Measurements from ENCODE around the gene GGA1. TPM values are rescaled to one million over a fixed set of nuclear protein-coding genes. Genes with fewer than 3 reads are reported as not detected.

The GGA1 gene
- 10 to 100 TPM; 37.8 to 46.5 (median 39.1) TPM for total RNA-seq

- peak; percentile 95 for ATAC-seq
- peak within 1 kb of the TSS; percentile 63 to 93 for H3K4me3 ChIP-seq
- peaks cover 0 to 55% (median 21%) of the 10 kb centered on the region in 3 donors for H3K4me1 ChIP-seq
- peak; percentile 5 to 50 for TF ChIP-seq POLR2A (IDR thresholded peaks at IDR 0.05)
- peak in 2 of 4 experiments; percentile 6 to 16 for TF ChIP-seq CTCF (IDR thresholded peaks at IDR 0.05)
- peak; percentile 54 for TF ChIP-seq POLR2AphosphoS5 (IDR thresholded peaks at IDR 0.05)
- no peak for TF ChIP-seq EP300 (IDR thresholded peaks at IDR 0.05)
- peak within 1 kb of the TSS; percentile 73 to 99 (median 96) for H3K27ac ChIP-seq
- no peaks in the 10 kb centered on the region for H3K9me3 ChIP-seq
- WGBS, 2 donors (ENCODE audit: low coverage in 1 of 2), result no CpG with 5 or more reads among the region's 82 CpGs
- H3K27me3 ChIP-seq, result peaks cover 29% of the 10 kb centered on the region
- H3K36me3 ChIP-seq, result no peaks in the 10 kb centered on the region
Observed at GRCh38 chr22:37608477-37609239, at the start of gene GGA1. Gene GGA1, plus strand, starts transcription at chr22:37608834. Its CDS starts 27 bp downstream, at chr22:37608861.

DNA sequence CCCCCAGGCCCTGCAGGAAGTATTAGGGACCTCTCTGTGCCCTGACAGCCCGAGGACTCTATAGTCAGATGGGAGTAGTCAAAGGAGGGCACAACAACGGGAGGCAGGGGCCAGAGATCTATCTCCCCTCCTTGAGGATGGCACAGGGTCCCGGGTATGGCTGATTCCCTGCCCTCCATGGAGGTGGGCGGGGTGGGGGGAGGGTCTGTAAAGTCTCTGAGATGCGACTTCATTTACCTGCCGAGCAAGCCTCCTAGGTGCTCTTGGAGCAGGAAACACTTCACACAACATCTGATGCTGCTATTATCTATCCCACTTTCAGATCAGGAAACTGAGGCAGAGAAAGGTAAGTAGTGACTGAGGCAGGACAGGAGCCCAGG lies 49.1 kb upstream of the GGA1 start:
- H3K4me3 ChIP-seq, result peak overlapping the region; percentile 23 to 73
- no peaks in the 10 kb centered on the region for H3K36me3 ChIP-seq
- peaks cover 0 to 51% (median 27%) of the 10 kb centered on the region in 3 donors for H3K4me1 ChIP-seq
- H3K27me3 ChIP-seq, result peaks cover 31% of the 10 kb centered on the region
- no peak for ATAC-seq
- H3K9me3 ChIP-seq, result no peaks in the 10 kb centered on the region
- TF ChIP-seq POLR2A (IDR thresholded peaks at IDR 0.05) (no peak), CTCF (IDR thresholded peaks at IDR 0.05) (no peak), POLR2AphosphoS5 (IDR thresholded peaks at IDR 0.05) (no peak), EP300 (IDR thresholded peaks at IDR 0.05) (no peak)
- H3K27ac ChIP-seq, result peak overlapping the region; percentile 62 to 99 (median 92)
- 77% methylated on average over 3 of the region's 6 CpGs; no CpG with 5 or more reads in 1 of the 2 donors for WGBS, 2 donors (ENCODE audit: low coverage in 1 of 2)

DNA sequence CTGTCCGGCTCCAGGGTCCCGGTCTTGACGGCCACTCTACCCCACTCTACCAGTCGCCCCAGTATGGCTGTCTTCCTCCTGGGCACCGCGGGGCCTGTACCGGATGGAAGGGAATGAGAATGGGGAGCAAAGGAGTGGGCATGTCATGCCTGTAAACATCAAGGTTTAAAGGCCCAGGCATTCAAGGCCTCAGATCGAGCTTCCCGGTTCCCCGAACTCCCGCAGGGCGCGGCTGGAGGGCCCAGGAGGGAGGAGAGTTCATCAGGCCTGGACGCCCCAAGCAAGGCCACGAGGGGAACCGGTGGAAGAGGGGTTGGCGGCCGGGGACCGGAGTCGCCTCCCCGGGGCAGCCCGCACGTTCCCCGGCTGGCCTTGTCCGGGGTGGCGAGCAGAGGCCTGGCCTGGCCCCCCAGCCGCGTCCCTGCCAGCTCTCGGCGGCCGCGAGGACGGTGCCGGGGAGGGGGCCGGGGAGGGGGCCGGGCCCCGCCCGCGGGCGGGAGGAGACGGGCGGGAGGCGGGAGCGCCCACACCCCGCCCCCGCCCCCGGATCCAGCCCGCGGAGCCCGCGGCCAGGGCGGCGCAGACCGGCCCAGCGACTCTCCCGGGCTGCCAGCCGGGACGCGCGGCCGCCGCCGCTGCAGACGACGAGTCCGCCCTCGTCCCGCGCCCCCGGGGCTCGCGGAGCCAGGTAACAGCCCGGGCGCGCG lies 48.6 kb upstream of the GGA1 start, which contains the start of gene CDC42EP1:
Gene CDC42EP1, plus strand, starts transcription at position 580 of the 707 bp plus-strand sequence. CDS start 5,870 bp downstream, outside the sequence.
- Histone ChIP-seq H3K27ac (peak within 1 kb of the TSS; percentile 78 to 99 (median 92)), H3K4me3 (peak within 1 kb of the TSS; percentile 64 to 73), H3K4me1 (peaks cover 0 to 57% (median 31%) of the 10 kb centered on the region in 3 donors), H3K36me3 (no peaks in the 10 kb centered on the region), H3K27me3 (peaks cover 31% of the 10 kb centered on the region), H3K9me3 (no peaks in the 10 kb centered on the region)
- TF ChIP-seq CTCF (IDR thresholded peaks at IDR 0.05), result no peak
- peak; percentile 48 to 78 for TF ChIP-seq POLR2A (IDR thresholded peaks at IDR 0.05)
- no peak for TF ChIP-seq EP300 (IDR thresholded peaks at IDR 0.05)
- peak; percentile 44 for TF ChIP-seq POLR2AphosphoS5 (IDR thresholded peaks at IDR 0.05)
- 23 to 24% methylated on average over 4 to 5 of the region's 76 CpGs for WGBS, 2 donors (ENCODE audit: low coverage in 1 of 2)
- peak; percentile 68 for ATAC-seq

DNA sequence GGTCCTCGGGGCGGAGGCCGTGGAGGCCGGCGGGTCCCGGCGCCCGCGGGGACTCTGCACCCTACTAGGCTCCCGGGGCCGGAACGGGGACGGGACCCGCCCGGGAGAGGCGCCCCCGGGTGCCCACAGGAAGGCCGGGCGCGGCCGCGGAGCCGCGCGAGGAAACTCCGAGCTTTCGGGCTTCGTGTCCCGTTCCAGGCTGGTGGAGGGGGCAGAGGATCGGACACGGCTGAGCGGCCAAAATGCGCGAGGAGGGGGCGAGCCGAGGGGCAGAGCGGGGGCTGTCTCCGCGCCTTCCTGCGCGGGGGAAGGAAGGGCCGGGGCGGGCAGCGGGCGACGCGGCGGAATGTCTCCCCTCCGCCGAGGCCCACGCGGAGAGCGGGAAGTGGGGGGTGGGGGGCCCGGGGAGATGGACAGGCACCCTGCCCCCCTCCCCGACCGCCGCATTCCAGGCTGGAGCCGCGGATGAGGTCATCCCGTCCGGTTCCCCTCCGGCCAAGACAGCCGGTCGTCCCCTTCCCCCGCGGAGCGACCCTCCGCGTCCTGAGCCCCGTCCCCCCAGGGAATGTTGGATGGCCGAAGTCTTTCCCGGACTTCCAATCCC lies 47.9 kb upstream of the GGA1 start:
- peaks cover 31% of the 10 kb centered on the region for H3K27me3 ChIP-seq
- no CpG with 5 or more reads among the region's 72 CpGs for WGBS, 2 donors (ENCODE audit: low coverage in 1 of 2)
- peak overlapping the region; percentile 64 to 73 for H3K4me3 ChIP-seq
- TF ChIP-seq EP300 (IDR thresholded peaks at IDR 0.05) (no peak), POLR2AphosphoS5 (IDR thresholded peaks at IDR 0.05) (peak; percentile 68), CTCF (IDR thresholded peaks at IDR 0.05) (peak in 1 of 4 experiments; percentile 11), POLR2A (IDR thresholded peaks at IDR 0.05) (no peak)
- H3K36me3 ChIP-seq, result peaks cover 0 to under 1% of the 10 kb centered on the region in 2 donors
- peak; percentile 34 for ATAC-seq
- H3K9me3 ChIP-seq, result no peaks in the 10 kb centered on the region
- H3K4me1 ChIP-seq, result peaks cover 0 to 62% (median 31%) of the 10 kb centered on the region in 3 donors
- H3K27ac ChIP-seq, result peak overlapping the region; percentile 78 to 99 (median 92)

Data from gastroesophageal sphincter (tissue), 4 donors.